Right ventricle myocardium superior (tissue), 1 donor: ENCODE results near the gene ATP10A. TPM values are rescaled to one million over a fixed set of nuclear protein-coding genes. Genes with fewer than 3 reads are reported as not detected.

Experiments used
- microRNA-seq: library from miRNA; unstranded; fragments of <30 nt; microRNA quantifications from one replicate; pipeline ENCODE4 v1.2.0, GENCODE V29; 2020
- total RNA-seq: library from RNA; stranded (reverse); fragmentation: NEBNext Ultra II Directional; extraction: Animal tissue kit (Norgen Biotek cat#: 25700); gene quantifications from one replicate; pipeline ENCODE4 v1.2.1, GENCODE V29; 2021
- donor health status: DM: no; HTN: yes; CAD: no; lungs with severe emphysema.

ATP10A gene
- total RNA-seq, 1 donor from 2014 or later, result 0.75 TPM

Small RNAs within 50 kb of the gene (microRNA-seq; reads per million reads assigned to microRNA genes)
- gene MIR4715, result not detected
